ENCODE data around the gene FBXO10. TPM values are rescaled to one million over a fixed set of nuclear protein-coding genes. Genes with fewer than 3 reads are reported as not detected.

FBXO10 gene
- total RNA-seq, 2 experiments from 2014 or later, result 0.81 to 2.3 TPM

- no peak overlapping the region for H3K27ac ChIP-seq (ENCODE audit: low read depth in 1 of 2, low read length in 2 of 2)
- Mint-ChIP-seq H3K27me3 (peaks cover 35% of the 10 kb centered on the region), H3K4me3 (no peak overlapping the region), H3K36me3 (ENCODE audit: low read depth) (no peaks in the 10 kb centered on the region), H3K4me1 (ENCODE audit: low read depth) (no peaks in the 10 kb centered on the region), H3K9me3 (no peaks in the 10 kb centered on the region), H3K27ac (no peak overlapping the region)
- ChIA-PET POLR2A (no interaction called here), CTCF (no interaction called here)
- no peaks in the 10 kb centered on the region for H3K36me3 ChIP-seq (ENCODE audit: insufficient read depth, low read length)
- H3K4me3 ChIP-seq (ENCODE audit: low read length), result no peak overlapping the region
- H3K27me3 ChIP-seq (ENCODE audit: control insufficient read depth in 1 of 2, insufficient read depth in 2 of 2, low read length in 2 of 2), result peaks cover 0 to 3% of the 10 kb centered on the region in 2 experiments
- DNase-seq, result no peak
- no peak for ATAC-seq (ENCODE audit: poor library complexity)
- no peaks in the 10 kb centered on the region for H3K9me3 ChIP-seq (ENCODE audit: control insufficient read depth in 1 of 2, insufficient read depth in 1 of 2, low read length in 2 of 2)
- TF ChIP-seq CTCF (IDR thresholded peaks at IDR 0.05), result no peak
- intact Hi-C loops (cut with DNase I, micrococcal nuclease), result no loop called here
- H3K4me1 ChIP-seq (ENCODE audit: insufficient read depth, low read length), result no peaks in the 10 kb centered on the region
These were observed 33.7 kb upstream of the FBXO10 start for GRCh38 chr9:37609735-37610397.

- peaks cover 45% of the 10 kb centered on the region for H3K27me3 Mint-ChIP-seq
- no peak overlapping the region for H3K4me3 Mint-ChIP-seq
- no peak for ATAC-seq (ENCODE audit: poor library complexity)
- no peak overlapping the region for H3K27ac ChIP-seq (ENCODE audit: low read depth in 1 of 2, low read length in 2 of 2)
- H3K4me3 ChIP-seq (ENCODE audit: low read length), result no peak overlapping the region
- H3K4me1 Mint-ChIP-seq (ENCODE audit: low read depth), result no peaks in the 10 kb centered on the region
- peaks cover 0 to 3% of the 10 kb centered on the region in 2 experiments for H3K27me3 ChIP-seq (ENCODE audit: control insufficient read depth in 1 of 2, insufficient read depth in 2 of 2, low read length in 2 of 2)
- no peak overlapping the region for H3K27ac Mint-ChIP-seq
- H3K9me3 Mint-ChIP-seq, result no peaks in the 10 kb centered on the region
- no peak for DNase-seq
- no peaks in the 10 kb centered on the region for H3K36me3 ChIP-seq (ENCODE audit: insufficient read depth, low read length)
- no peaks in the 10 kb centered on the region for H3K4me1 ChIP-seq (ENCODE audit: insufficient read depth, low read length)
- intact Hi-C loops (cut with DNase I, micrococcal nuclease), result no loop called here
- no peak for TF ChIP-seq CTCF (IDR thresholded peaks at IDR 0.05)
- ChIA-PET CTCF (no interaction called here), POLR2A (no interaction called here)
- H3K9me3 ChIP-seq (ENCODE audit: control insufficient read depth in 1 of 2, insufficient read depth in 1 of 2, low read length in 2 of 2), result no peaks in the 10 kb centered on the region
- no peaks in the 10 kb centered on the region for H3K36me3 Mint-ChIP-seq (ENCODE audit: low read depth)
These were observed 32.1 kb upstream of the FBXO10 start for GRCh38 chr9:37608250-37608649.

GRCh38 chr9:37604296-37604695 is 28.1 kb upstream of the FBXO10 start:
- no peak for TF ChIP-seq CTCF (IDR thresholded peaks at IDR 0.05)
- H3K27me3 Mint-ChIP-seq, result peaks cover 50% of the 10 kb centered on the region
- Histone ChIP-seq H3K27me3 (ENCODE audit: control insufficient read depth in 1 of 2, insufficient read depth in 2 of 2, low read length in 2 of 2) (peaks cover 3 to 5% of the 10 kb centered on the region in 2 experiments), H3K9me3 (ENCODE audit: control insufficient read depth in 1 of 2, insufficient read depth in 1 of 2, low read length in 2 of 2) (no peaks in the 10 kb centered on the region), H3K27ac (ENCODE audit: low read depth in 1 of 2, low read length in 2 of 2) (no peak overlapping the region), H3K4me3 (ENCODE audit: low read length) (no peak overlapping the region), H3K36me3 (ENCODE audit: insufficient read depth, low read length) (no peaks in the 10 kb centered on the region), H3K4me1 (ENCODE audit: insufficient read depth, low read length) (no peaks in the 10 kb centered on the region)
- ATAC-seq (ENCODE audit: poor library complexity) (no peak), DNase-seq (no peak)
- no peak overlapping the region for H3K27ac Mint-ChIP-seq
- intact Hi-C loops (cut with DNase I, micrococcal nuclease), result no loop called here
- H3K4me3 Mint-ChIP-seq, result no peak overlapping the region
- no peaks in the 10 kb centered on the region for H3K4me1 Mint-ChIP-seq (ENCODE audit: low read depth)
- H3K9me3 Mint-ChIP-seq, result no peaks in the 10 kb centered on the region
- no peaks in the 10 kb centered on the region for H3K36me3 Mint-ChIP-seq (ENCODE audit: low read depth)
- ChIA-PET CTCF (no interaction called here), POLR2A (no interaction called here)
